Natural killer cell (primary cell): ENCODE data around the gene UBALD2. TPM values are rescaled to one million over a fixed set of nuclear protein-coding genes. Genes with fewer than 3 reads are reported as not detected.

Source experiments
- ATAC-seq, 3 donors: fragments of 150-1000 bp in 2 of 3; fragments of 200-7000 bp in 1 of 3; cut with Tn5 transposase; 1 replicate in 1 of 3; 2 replicates in 2 of 3; pipeline ENCODE4 v1.10.0; 2021; ENCODE audit warnings: mild to moderate bottlenecking in 2 of 3, moderate library complexity in 2 of 3
- DNase-seq, 2 donors: peaks; one replicate each; pipeline versions ENCODE4 v3.0.0 to v3.0.0-alpha.2; 2013 to 2021; ENCODE audit warnings: mixed read lengths in 1 of 2
- H3K27ac ChIP-seq: one replicate; pipeline ENCODE4 v1.5.1; 2013; ENCODE audit warnings: mild to moderate bottlenecking, low read length
- H3K27me3 ChIP-seq: one replicate; pipeline ENCODE4 v1.6.1; 2013; ENCODE audit warnings: low read length; ENCODE audit not compliant: control insufficient read depth, insufficient read depth
- H3K36me3 ChIP-seq: one replicate; pipeline ENCODE4 v1.6.1; 2013; ENCODE audit warnings: low read length; ENCODE audit not compliant: control insufficient read depth, insufficient read depth
- H3K4me1 ChIP-seq: one replicate; pipeline ENCODE4 v1.6.1; 2013; ENCODE audit warnings: low read length; ENCODE audit not compliant: control insufficient read depth, insufficient read depth
- H3K4me3 ChIP-seq: one replicate; pipeline ENCODE4 v1.5.1; 2013; ENCODE audit warnings: low read length
- H3K9me3 ChIP-seq: one replicate; pipeline ENCODE4 v1.6.1; 2013; ENCODE audit warnings: low read length; ENCODE audit not compliant: control insufficient read depth, insufficient read depth
- H3K27ac Mint-ChIP-seq, 2 donors: one replicate each; pipeline ENCODE4 v1.8.0; 2022; ENCODE audit warnings: mild to moderate bottlenecking in 2 of 2, mixed read lengths in 2 of 2, moderate library complexity in 1 of 2
- H3K27me3 Mint-ChIP-seq, 2 donors: one replicate each; pipeline ENCODE4 v1.8.0; 2022; ENCODE audit warnings: low read depth in 2 of 2, mixed read lengths in 2 of 2
- H3K36me3 Mint-ChIP-seq: one replicate; pipeline ENCODE4 v1.8.0; 2022; ENCODE audit warnings: mixed read lengths
- H3K4me1 Mint-ChIP-seq, 2 donors: one replicate each; pipeline ENCODE4 v1.8.0; 2022; ENCODE audit warnings: mixed read lengths in 2 of 2
- H3K4me3 Mint-ChIP-seq: one replicate; pipeline ENCODE4 v1.8.0; 2022; ENCODE audit warnings: mild to moderate bottlenecking, moderate library complexity, mixed read lengths
- H3K9me3 Mint-ChIP-seq, 2 donors: one replicate each; pipeline ENCODE4 v1.8.0; 2022; ENCODE audit warnings: mixed read lengths in 2 of 2
- WGBS: methylation state at CpG from one replicate; pipeline ENCODE4 v1.1.7; 2013; ENCODE audit warnings: missing lambda C conversion rate; ENCODE audit not compliant: insufficient coverage; 5-methylcytosine and 5-hydroxymethylcytosine counted together
- intact Hi-C: fragments of 100-400 bp; cut with micrococcal nuclease; formaldehyde crosslinking; loops from one replicate; pipeline ENCODE4 v1.14.2; 2022
- total RNA-seq, 4 donors: library from RNA; stranded (reverse); fragments of 120-200 nt in 1 of 4; gene quantifications; one replicate each; pipeline versions ENCODE4 v1.2.3 to v1.2.4, GENCODE V29; 2013 to 2022
- TF ChIP-seq, protein P1 (sequence below): fragments of 200-600 bp; IDR thresholded peaks from one replicate; pipeline ENCODE4 v1.8.0; 2022; ENCODE audit warnings: antibody characterized with exemption

UBALD2 gene
- total RNA-seq, 3 donors from 2014 or later (not counting 1 experiment from before 2014, with no cell fraction given), result 171 to 287 (median 189) TPM

DNA sequence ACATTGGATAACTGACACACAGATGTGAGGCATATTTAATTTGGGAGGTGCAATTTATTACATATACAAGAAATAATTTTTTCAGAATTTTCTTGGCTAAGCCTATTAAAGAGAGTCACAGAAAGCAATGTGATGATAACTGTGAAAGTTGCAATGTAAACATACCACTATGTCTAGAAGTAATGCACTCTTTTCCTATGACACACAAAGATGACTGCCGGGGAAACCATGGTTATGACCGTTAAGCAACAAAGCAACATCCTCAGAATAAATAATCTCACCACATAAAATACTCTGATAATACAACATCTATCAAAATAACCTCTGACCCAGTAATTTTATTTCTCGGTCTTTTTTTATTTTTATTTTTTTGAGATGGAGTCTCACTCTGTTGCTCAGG lies 53.4 kb downstream of the UBALD2 start:
- Mint-ChIP-seq H3K4me1 (peaks cover 0 to 6% of the 10 kb centered on the region in 2 donors), H3K27me3 (no peaks in the 10 kb centered on the region), H3K9me3 (no peaks in the 10 kb centered on the region), H3K4me3 (no peak overlapping the region), H3K27ac (no peak overlapping the region), H3K36me3 (peaks cover under 1% of the 10 kb centered on the region)
- DNase-seq (no peak), ATAC-seq (no peak)
- TF ChIP-seq, protein P1, sequence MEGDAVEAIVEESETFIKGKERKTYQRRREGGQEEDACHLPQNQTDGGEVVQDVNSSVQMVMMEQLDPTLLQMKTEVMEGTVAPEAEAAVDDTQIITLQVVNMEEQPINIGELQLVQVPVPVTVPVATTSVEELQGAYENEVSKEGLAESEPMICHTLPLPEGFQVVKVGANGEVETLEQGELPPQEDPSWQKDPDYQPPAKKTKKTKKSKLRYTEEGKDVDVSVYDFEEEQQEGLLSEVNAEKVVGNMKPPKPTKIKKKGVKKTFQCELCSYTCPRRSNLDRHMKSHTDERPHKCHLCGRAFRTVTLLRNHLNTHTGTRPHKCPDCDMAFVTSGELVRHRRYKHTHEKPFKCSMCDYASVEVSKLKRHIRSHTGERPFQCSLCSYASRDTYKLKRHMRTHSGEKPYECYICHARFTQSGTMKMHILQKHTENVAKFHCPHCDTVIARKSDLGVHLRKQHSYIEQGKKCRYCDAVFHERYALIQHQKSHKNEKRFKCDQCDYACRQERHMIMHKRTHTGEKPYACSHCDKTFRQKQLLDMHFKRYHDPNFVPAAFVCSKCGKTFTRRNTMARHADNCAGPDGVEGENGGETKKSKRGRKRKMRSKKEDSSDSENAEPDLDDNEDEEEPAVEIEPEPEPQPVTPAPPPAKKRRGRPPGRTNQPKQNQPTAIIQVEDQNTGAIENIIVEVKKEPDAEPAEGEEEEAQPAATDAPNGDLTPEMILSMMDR, result no peak
- H3K36me3 ChIP-seq, result peaks cover 14% of the 10 kb centered on the region
- no peak overlapping the region for H3K4me3 ChIP-seq
- no peaks in the 10 kb centered on the region for H3K27me3 ChIP-seq
- intact Hi-C loops, result no loop called here
- 100% methylated on average over 3 of the region's 3 CpGs for WGBS
- H3K4me1 ChIP-seq, result no peaks in the 10 kb centered on the region
- H3K9me3 ChIP-seq, result no peaks in the 10 kb centered on the region
- no peak overlapping the region for H3K27ac ChIP-seq

Other genes starting within 250 kb of the UBALD2 start
- 1 to 10 TPM in 1 of 3 donors, under 1 TPM in 1, not detected in 1; 0.94 to 1.2 TPM for gene EVPL, start 238.0 kb upstream of the UBALD2 start, total RNA-seq
- 10 to 100 TPM; 57.8 to 74.4 (median 70.7) TPM for gene SRP68, start 192.8 kb upstream of the UBALD2 start, total RNA-seq
- gene GALR2, start 190.6 kb upstream of the UBALD2 start, total RNA-seq, result under 1 TPM in 2 of 3 donors, not detected in 1; 0.27 to 0.53 TPM
- under 1 TPM; 0.28 to 0.80 (median 0.50) TPM for gene ZACN, start 186.2 kb upstream of the UBALD2 start, total RNA-seq
- gene EXOC7, start 161.6 kb upstream of the UBALD2 start, total RNA-seq, result 100 to 1,000 TPM; 130 to 149 (median 142) TPM
- under 1 TPM; 0.21 to 0.93 (median 0.36) TPM for gene FOXJ1, start 124.1 kb upstream of the UBALD2 start, total RNA-seq
- 1 to 10 TPM; 4.9 to 9.1 (median 8.5) TPM for gene RNF157, start 24.9 kb upstream of the UBALD2 start, total RNA-seq
- gene QRICH2, start 42.9 kb downstream of the UBALD2 start, total RNA-seq, result 1 to 10 TPM; 2.3 to 3.1 (median 2.9) TPM
- gene PRPSAP1, start 88.6 kb downstream of the UBALD2 start, total RNA-seq, result 10 to 100 TPM; 32.9 to 45.2 (median 41.5) TPM
- 1 to 10 TPM; 7.6 to 9.2 (median 8.3) TPM for gene SPHK1, start 119.3 kb downstream of the UBALD2 start, total RNA-seq
- gene UBE2O, start 187.8 kb downstream of the UBALD2 start, total RNA-seq, result 10 to 100 TPM; 34.9 to 40.2 (median 37.7) TPM
- gene AANAT, start 202.3 kb downstream of the UBALD2 start, total RNA-seq, result under 1 TPM in 2 of 3 donors, not detected in 1; 0.28 to 0.50 TPM
- gene RHBDF2, start 236.1 kb downstream of the UBALD2 start, total RNA-seq, result 100 to 1,000 TPM; 194 to 233 (median 202) TPM